GM12891 (cell line): ENCODE data around the gene THAP9.
"Not testable (repeated sequence)": the region's sequence is repeated elsewhere in the genome, so short reads cannot be mapped to it uniquely, and the experiment has no call there.

Experiments
- PAX5 ChIP-seq: IDR thresholded peaks from 2 replicates; pipeline ENCODE4 v1.6.1; 2011; ENCODE audit warnings: low read length, moderate library complexity, mild to moderate bottlenecking; ENCODE audit not compliant: insufficient read depth, severe bottlenecking
- POLR2A ChIP-seq: IDR thresholded peaks from 2 replicates; pipeline ENCODE4 v1.6.1; 2011; ENCODE audit warnings: low read depth, low read length, control low read depth

DNA sequence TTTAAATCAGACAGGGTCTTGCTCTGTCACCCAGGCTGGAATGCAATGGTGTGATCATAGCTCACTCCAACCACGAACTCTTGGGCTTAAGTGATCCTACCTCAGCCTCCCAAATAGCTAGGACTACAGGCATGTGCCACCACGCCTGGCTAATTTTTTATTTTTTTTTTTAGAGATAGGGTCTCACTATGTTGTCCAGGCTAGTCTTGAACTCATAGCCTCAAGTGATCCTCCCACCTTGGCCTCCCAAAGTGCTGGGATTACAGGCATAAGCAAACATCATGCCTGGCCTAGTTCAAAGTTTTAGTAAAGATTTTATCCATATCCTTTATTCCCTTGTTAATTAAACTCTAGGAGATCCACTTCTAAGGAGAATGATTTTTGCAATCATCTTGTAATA is 40.0 kb upstream of the THAP9 start:
- not testable (repeated sequence) for TF ChIP-seq POLR2A, PAX5
